GM21381 (cell line): ENCODE results near the gene TMEM45A.
"Not testable (repeated sequence)": the region's sequence is repeated elsewhere in the genome, so short reads cannot be mapped to it uniquely, and the experiment has no call there.

ENCODE experiments used
- ATAC-seq: cut with Tn5 transposase; IDR thresholded peaks from one replicate; pipeline ENCODE4 v1.9.1; 2021; ENCODE audit warnings: mild to moderate bottlenecking, moderate library complexity; ENCODE audit not compliant: unreplicated experiment

The TMEM45A gene

GRCh38 chr3:100492059-100493006, at the start of gene TMEM45A:
TSS of gene TMEM45A (plus strand) at chr3:100492619. CDS start at chr3:100555212, 62,593 bp downstream.
- peak; percentile 95 for ATAC-seq

DNA sequence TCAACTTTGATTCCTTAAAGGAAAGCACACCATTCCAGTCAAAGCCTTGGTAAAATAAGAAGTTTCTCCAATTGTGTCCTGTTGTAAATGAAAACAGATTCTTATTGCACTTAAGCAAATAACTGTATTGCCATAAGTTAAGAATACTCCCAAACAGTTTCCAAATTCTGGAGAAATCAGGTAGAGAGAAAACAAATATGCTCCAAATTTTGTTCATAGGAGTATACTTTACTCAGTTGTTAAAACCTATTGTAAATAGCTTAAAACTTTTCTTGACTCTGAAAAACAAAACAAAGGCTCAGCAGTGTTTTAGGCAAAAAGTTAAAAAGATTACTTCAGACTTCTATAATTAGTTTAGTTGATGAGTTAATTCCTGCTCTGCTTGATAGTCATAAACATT, 48.7 kb upstream of the TMEM45A start:
- no peak for ATAC-seq

GRCh38 chr3:100447067-100447466, 45.4 kb upstream of the TMEM45A start:
- ATAC-seq = not testable (repeated sequence)

- ATAC-seq = no peak
These were observed 44.3 kb upstream of the TMEM45A start for GRCh38 chr3:100448079-100448478.

GRCh38 chr3:100449214-100449613, 43.2 kb upstream of the TMEM45A start:
- no peak for ATAC-seq

DNA sequence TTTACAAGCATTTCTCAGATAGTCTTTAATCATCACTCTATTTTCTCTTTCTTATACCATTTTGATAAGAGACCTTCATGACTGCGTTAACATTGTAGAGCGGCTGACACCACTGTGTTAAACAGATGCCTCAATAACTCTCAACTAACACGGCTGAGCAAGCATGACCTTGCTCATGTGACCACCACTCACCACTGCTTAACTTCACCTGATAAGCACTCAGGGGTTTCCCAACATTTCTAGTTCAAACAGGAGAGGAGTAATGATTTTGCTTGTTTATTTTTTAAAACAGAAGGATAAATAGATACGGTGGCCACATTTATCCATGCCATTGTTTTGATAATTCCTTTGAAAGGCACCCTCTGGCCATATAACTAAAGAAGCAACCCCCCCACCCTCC, 37.7 kb upstream of the TMEM45A start:
- ATAC-seq = no peak

DNA sequence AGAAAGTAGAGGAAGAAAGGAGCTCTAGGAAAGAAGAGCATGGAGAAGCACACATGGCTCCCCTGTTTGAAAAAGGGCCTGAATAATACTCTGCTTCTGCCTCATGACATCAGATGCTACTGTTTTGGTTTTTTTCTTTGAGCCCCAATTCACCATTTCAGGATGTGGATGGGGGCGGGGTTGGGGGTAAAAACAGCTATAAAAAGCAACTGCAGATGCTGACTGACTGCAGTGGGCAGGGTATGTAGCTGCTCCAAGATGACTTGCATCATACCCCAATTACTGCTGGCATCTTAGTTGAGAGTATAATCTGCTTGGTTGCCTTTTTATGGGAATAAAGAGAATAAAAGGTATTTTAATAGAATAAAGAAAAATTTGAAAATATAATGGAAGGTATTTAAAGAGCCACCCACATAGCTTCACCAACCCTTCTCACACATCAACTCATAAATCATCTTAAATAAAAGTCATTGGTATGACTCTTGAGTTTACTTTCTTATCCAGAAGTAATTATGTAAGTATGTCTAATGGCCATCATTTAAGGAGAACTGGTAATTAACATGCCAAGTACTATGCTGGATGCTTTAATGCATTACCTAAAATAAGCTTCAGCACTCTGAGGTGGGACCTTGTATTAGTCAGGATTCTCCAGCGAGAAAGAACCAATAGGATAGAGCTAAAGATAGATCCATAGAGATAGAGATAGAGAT, 36.4 kb upstream of the TMEM45A start:
- ATAC-seq = no peak

DNA sequence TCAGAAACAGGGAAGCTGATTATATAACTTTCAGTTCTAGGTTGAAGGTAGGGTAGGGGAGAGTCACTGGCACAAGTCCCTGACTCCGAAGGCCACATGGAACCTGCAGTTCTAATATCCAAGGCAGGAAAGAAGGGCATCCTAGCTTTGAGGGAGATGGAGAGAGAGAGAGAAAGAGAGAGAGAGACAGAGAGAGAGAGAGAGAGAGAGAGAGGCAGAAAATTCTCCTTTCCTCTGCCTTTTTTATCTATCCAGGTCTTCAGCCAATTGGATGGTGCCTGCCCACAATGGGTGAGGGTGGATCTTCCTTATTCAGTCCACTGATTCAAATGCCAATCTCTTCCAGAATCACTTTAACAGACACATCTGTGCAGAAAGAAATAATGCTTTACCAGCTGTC, 35.7 kb upstream of the TMEM45A start:
- no peak for ATAC-seq

DNA sequence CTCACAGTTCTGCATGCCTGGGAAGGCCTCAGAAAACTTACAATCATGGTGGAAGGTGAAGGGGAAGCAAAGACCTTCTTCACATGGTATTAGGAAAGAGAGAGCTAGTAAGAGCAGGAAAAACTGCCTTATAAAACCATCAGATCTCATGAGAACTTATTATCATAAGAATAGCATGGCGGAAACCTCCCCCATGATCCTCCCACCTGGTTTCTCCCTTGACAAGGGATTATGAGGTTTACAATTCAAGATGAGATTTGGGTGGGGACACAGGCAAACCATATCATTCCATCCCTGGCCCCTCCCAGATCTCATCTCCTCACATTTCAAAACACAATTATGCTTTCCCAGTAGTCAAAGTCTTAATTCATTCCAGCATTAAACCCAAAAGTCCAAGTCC, 34.6 kb upstream of the TMEM45A start:
- ATAC-seq = no peak

- no peak for ATAC-seq
These were observed 33.6 kb upstream of the TMEM45A start for GRCh38 chr3:100458814-100459213.

GRCh38 chr3:100463002-100463401, 29.4 kb upstream of the TMEM45A start:
- peak; percentile 83 for ATAC-seq

DNA sequence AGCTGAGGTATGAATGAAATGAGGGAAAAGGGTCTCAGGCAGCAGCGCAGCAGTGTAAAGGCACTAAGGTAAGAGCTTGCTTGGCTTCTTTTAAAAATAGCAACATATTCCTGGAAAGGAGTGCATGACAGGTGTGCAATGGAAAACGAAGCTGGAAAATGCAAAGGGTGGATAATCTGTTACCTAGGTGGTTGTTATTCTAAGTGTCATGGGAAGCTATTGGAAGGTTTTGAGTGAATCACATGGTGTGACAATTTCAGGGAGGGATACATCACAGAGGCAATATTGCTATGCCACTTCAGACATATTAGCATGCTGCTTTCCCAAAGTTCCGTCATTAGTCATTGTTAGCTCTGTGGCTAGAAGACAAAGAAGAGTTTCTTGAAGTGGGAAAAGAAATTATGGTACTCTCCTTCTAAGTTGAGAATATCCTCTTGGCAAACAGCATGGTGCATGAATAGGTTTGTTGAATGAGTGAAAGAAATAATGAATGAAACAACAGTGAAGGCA, 28.7 kb upstream of the TMEM45A start:
- ATAC-seq = no peak

- no peak for ATAC-seq
These were observed 26.3 kb upstream of the TMEM45A start for GRCh38 chr3:100465892-100466777.

- no peak for ATAC-seq
These were observed 25.3 kb upstream of the TMEM45A start for GRCh38 chr3:100467133-100467532.

GRCh38 chr3:100468676-100469075, 23.7 kb upstream of the TMEM45A start:
- no peak for ATAC-seq

- ATAC-seq = no peak
These were observed 21.5 kb upstream of the TMEM45A start for GRCh38 chr3:100470951-100471350.

- no peak for ATAC-seq
These were observed 21.0 kb upstream of the TMEM45A start for GRCh38 chr3:100471444-100471843.

DNA sequence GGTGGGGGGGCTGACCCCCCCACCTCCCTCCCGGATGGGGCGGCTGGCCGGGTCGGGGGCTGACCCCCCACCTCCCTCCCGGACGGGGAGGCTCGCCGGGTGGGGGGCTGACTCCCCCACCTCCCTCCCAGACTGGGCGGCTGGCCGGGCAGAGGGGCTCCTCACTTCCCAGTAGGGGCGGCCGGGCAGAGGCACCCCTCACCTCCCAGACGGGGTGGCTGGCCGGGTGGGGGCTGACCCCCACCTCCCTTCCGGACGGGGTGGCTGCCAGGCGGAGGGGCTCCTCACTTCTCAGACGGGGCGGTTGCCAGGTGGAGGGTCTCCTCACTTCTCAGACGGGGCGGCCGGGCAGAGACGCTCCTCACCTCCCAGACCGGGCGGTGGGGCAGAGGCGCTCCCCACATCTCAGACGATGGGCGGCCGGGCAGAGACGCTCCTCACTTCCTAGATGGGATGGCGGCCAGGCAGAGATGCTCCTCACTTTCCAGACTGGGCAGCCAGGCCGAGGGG, 14.5 kb upstream of the TMEM45A start:
- ATAC-seq = not testable (repeated sequence)

DNA sequence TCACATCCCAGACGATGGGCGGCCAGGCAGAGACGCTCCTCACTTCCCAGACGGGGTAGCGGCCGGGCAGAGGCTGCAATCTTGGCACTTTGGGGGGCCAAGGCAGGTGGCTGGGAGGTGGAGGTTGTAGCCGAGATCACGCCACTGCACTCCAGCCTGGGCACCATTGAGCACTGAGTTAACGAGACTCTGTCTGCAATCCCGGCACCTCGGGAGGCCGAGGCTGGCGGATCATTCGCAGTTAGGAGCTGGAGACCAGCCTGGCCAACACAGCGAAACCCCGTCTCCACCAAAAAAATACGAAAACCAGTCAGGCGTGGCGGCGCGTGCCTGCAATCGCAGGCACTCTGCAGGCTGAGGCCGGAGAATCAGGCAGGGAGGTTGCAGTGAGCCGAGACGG, 13.9 kb upstream of the TMEM45A start:
- not testable (repeated sequence) for ATAC-seq

DNA sequence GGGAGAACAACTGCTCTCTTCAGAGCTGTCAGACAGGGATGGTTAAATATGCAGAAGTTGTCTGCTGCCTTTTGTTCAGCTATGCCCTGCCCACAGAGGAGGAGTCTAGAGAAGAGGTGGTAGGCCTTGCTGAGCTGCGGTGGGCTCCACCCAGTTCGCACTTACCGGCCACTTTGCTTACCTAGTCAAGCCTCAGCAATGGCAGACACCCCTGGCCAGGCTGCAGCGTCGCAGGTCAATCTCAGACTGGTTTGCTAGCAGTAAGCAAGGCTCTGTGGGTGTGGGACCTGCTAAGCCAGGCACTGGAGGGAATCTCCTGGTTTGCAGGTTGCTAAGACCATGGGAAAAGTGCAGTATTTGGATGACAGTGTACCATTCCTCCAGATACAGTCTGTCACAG, 12.3 kb upstream of the TMEM45A start:
- no peak for ATAC-seq

DNA sequence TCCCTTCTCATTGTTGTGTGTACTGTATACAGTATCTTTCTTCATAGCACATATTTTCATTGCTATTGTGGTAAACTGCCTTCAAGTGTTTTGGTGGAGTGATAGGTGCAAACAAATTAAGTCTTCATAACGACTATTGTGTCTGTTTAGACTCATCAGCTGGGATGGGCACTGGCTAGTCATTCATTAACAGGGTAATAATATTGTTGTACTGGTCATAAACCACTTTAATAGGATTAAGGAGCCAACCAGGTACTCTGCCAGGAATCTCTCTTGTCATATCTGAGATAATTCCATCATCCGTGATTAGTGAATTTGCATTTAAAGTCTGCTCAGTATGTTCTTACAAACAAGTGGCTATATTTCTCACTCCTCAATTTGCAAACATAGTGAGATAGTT, 10.2 kb upstream of the TMEM45A start:
- no peak for ATAC-seq
